Measurements from ENCODE around the gene RASSF4. TPM values are rescaled to one million over a fixed set of nuclear protein-coding genes. Genes with fewer than 3 reads are reported as not detected.
A peak's percentile ranks its signal among the peaks of the same experiment; 100 is the strongest.

RASSF4 gene
- total RNA-seq, 3 donors from 2014 or later, result 20.0 to 50.6 (median 32.3) TPM

GRCh38 chr10:44949915-44950314 is 9.7 kb upstream of the RASSF4 start:
- no peak for TF ChIP-seq CTCF (IDR thresholded peaks at IDR 0.05)
- Histone ChIP-seq H3K4me3 (no peak overlapping the region), H3K9me3 (peaks cover 1% of the 10 kb centered on the region), H3K36me3 (ENCODE audit: low read depth) (no peaks in the 10 kb centered on the region), H3K4me1 (ENCODE audit: low read depth) (no peaks in the 10 kb centered on the region)
- DNase-seq, result no peak
- peak; percentile 30 for ATAC-seq
- intact Hi-C loops (cut with DNase I, micrococcal nuclease), result no loop called here

- ATAC-seq (no peak), DNase-seq (no peak)
- intact Hi-C loops (cut with DNase I, micrococcal nuclease), result no loop called here
- no peak for TF ChIP-seq CTCF (IDR thresholded peaks at IDR 0.05)
- no peaks in the 10 kb centered on the region for H3K9me3 ChIP-seq
- no peaks in the 10 kb centered on the region for H3K4me1 ChIP-seq (ENCODE audit: low read depth)
- no peaks in the 10 kb centered on the region for H3K36me3 ChIP-seq (ENCODE audit: low read depth)
- H3K4me3 ChIP-seq, result no peak overlapping the region
Measured at GRCh38 chr10:44950326-44951225, 9.0 kb upstream of the RASSF4 start.

- intact Hi-C loops (cut with DNase I, micrococcal nuclease), result no loop called here
- TF ChIP-seq CTCF (IDR thresholded peaks at IDR 0.05), result no peak
- H3K36me3 ChIP-seq (ENCODE audit: low read depth), result no peaks in the 10 kb centered on the region
- no peaks in the 10 kb centered on the region for H3K4me1 ChIP-seq (ENCODE audit: low read depth)
- H3K4me3 ChIP-seq, result no peak overlapping the region
- ATAC-seq, result no peak
- DNase-seq, result no peak
- no peaks in the 10 kb centered on the region for H3K9me3 ChIP-seq
Measured at GRCh38 chr10:44951576-44952226, 7.9 kb upstream of the RASSF4 start.

DNA sequence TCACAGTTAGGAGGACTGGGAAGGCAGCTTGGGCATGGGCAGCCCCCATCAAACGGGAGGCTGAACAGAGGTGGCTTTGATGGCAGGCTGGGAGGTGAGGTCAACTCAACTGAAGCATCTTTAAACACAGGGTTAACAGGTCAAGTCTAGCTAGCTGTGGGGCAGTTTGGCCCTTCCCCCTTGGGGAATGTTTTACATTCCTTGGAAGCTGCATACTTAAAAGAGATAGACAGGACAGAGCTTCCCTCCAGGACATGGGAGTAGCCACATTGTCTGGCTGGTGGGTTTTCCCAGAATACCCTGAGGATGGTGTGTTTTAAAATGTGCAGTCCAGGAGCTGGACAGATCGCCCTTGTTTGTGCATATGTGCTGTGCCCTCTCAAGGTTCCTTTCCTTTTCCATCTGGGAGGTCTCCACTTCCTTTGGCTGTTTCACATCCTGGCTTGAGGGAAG is 6.8 kb upstream of the RASSF4 start:
- ATAC-seq, result no peak
- Histone ChIP-seq H3K36me3 (ENCODE audit: low read depth) (no peaks in the 10 kb centered on the region), H3K4me3 (no peak overlapping the region), H3K4me1 (ENCODE audit: low read depth) (no peaks in the 10 kb centered on the region), H3K9me3 (no peaks in the 10 kb centered on the region)
- intact Hi-C loops (cut with DNase I, micrococcal nuclease), result no loop called here
- no peak for DNase-seq
- TF ChIP-seq CTCF (IDR thresholded peaks at IDR 0.05), result no peak

GRCh38 chr10:44954042-44954441 is 5.6 kb upstream of the RASSF4 start:
- H3K4me3 ChIP-seq, result no peak overlapping the region
- DNase-seq (no peak), ATAC-seq (no peak)
- TF ChIP-seq CTCF (IDR thresholded peaks at IDR 0.05), result no peak
- H3K9me3 ChIP-seq, result no peaks in the 10 kb centered on the region
- intact Hi-C loops (cut with DNase I, micrococcal nuclease), result no loop called here
- H3K4me1 ChIP-seq (ENCODE audit: low read depth), result peaks cover 10% of the 10 kb centered on the region
- no peaks in the 10 kb centered on the region for H3K36me3 ChIP-seq (ENCODE audit: low read depth)

All from mucosa of descending colon (tissue), 3 donors.